ENCODE data around the gene FPGT. TPM values are rescaled to one million over a fixed set of nuclear protein-coding genes. Genes with fewer than 3 reads are reported as not detected.
"Not testable (repeated sequence)": the region's sequence is repeated elsewhere in the genome, so short reads cannot be mapped to it uniquely, and the experiment has no call there.

The FPGT gene
- polyA plus RNA-seq (2012; ENCODE audit: insufficient read depth, insufficient read length, low read depth) = 3.8 TPM

DNA sequence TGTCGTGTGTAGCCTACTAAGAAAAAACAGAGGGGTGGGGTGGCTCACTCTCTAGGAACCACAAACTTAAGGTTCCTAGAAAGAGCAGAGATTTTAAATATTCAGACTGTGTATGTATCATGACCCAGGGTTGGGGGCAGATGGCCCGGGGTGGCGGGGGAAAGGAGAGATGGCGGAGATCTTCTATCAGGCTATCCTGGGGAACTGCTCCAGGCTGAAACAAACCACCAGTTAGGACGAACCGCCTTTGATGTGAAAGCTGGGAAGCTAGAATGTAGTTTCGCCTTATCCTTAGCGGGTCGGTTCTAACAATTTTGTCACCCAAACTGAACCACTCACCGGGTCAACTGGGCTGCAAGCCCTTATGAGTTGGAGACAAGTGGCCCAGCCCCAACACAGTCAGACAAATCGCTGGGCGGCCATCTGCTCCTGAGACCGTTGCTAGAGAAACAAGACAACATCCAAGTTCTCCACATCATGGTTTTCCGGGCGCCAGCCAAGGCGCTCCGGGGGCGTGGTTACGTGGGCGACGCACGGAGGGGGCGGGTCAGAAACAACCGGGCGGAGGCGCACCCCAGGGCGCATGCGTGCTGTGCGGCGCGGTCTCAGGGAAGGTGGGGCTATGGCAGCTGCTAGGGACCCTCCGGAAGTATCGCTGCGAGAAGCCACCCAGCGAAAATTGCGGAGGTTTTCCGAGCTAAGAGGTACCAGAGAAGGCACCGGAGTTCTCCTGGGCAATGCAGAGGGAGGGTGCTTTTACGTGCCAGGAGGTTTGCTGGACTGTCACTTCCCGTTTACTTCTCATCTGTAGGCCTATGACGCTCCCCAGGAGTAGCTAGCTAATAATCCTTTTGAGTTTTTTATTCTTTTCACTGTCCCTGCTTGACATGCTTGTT, at the start of gene FPGT, which contains the start of gene LRRIQ3:
Gene FPGT, plus strand, starts transcription at position 586 of the 896 bp plus-strand sequence. Its CDS starts 37 bp downstream, at position 623.
Gene LRRIQ3, minus strand, starts transcription at position 520 of the 896 bp plus-strand sequence. CDS start 14,492 bp downstream, outside the sequence.
- Histone ChIP-seq H3K4me1 (no peaks in the 10 kb centered on the region), H3K36me3 (no peaks in the 10 kb centered on the region), H3K9me3 (no peaks in the 10 kb centered on the region), H3K27me3 (no peaks in the 10 kb centered on the region), H3K4me3 (ENCODE audit: low read depth, low read length) (peak within 1 kb of the TSS; percentile 65)
- TF ChIP-seq CTCF (IDR thresholded peaks at IDR 0.05; ENCODE audit: low read depth, low read length) = no peak
- peak; percentile 91 for DNase-seq

DNA sequence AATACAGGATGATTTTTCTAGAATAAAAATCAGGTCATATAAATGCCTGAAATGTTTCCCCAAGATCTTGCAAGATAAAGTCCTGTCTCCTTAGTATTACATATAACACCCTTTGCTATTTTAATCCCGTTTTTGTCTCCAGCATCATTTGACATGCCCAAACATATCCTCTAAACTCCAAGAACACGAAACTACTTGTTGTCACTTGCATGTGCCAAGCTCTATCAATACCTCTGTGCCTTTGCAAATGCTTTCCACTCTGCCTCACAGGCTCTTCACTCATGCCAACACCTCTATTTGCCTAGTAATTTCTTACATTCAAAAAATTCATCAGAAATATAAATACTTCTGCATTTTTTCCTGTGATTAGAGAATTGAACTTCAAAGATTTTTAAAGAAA, 38.0 kb upstream of the FPGT start:
- H3K4me3 ChIP-seq (ENCODE audit: low read depth, low read length) = no peak overlapping the region
- no peaks in the 10 kb centered on the region for H3K4me1 ChIP-seq
- DNase-seq = no peak
- TF ChIP-seq CTCF (IDR thresholded peaks at IDR 0.05; ENCODE audit: low read depth, low read length) = no peak
- no peaks in the 10 kb centered on the region for H3K36me3 ChIP-seq
- no peaks in the 10 kb centered on the region for H3K9me3 ChIP-seq
- H3K27me3 ChIP-seq = no peaks in the 10 kb centered on the region

- H3K4me1 ChIP-seq = no peaks in the 10 kb centered on the region
- H3K36me3 ChIP-seq = no peaks in the 10 kb centered on the region
- no peak for DNase-seq
- no peak overlapping the region for H3K4me3 ChIP-seq (ENCODE audit: low read depth, low read length)
- H3K27me3 ChIP-seq = no peaks in the 10 kb centered on the region
- TF ChIP-seq CTCF (IDR thresholded peaks at IDR 0.05; ENCODE audit: low read depth, low read length) = no peak
- H3K9me3 ChIP-seq = no peaks in the 10 kb centered on the region
Measured at GRCh38 chr1:74161497-74161896, 36.5 kb upstream of the FPGT start.

GRCh38 chr1:74162333-74162732, 35.7 kb upstream of the FPGT start:
- Histone ChIP-seq H3K9me3 (no peaks in the 10 kb centered on the region), H3K4me3 (ENCODE audit: low read depth, low read length) (no peak overlapping the region)

DNA sequence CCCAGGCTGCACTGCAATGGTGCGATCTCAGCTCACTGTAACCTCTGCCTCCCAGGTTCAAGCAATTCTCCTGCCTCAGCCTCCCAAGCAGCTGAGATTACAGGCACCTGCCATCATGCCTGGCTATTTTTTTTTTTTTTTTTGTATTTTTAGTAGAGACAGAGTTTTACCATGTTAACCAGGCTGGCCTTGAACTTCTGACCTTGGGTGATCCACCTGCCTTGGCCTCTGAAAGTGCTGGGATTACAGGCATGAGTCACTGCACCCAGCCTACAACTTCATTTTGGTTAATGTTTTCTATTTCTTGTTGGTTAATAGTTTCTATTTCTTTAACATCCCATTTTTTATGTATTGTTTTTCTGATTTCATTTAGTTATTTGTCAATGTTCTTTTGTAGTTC, 23.6 kb upstream of the FPGT start:
- H3K36me3 ChIP-seq; H3K9me3 ChIP-seq; DNase-seq; H3K27me3 ChIP-seq; H3K4me3 ChIP-seq (ENCODE audit: low read depth, low read length); H3K4me1 ChIP-seq: not testable (repeated sequence)

More at GRCh38 chr1:74162333-74162732, 35.7 kb upstream of the FPGT start:
- Histone ChIP-seq H3K4me1 (no peaks in the 10 kb centered on the region), H3K36me3 (no peaks in the 10 kb centered on the region), H3K27me3 (no peaks in the 10 kb centered on the region)
- no peak for TF ChIP-seq CTCF (IDR thresholded peaks at IDR 0.05; ENCODE audit: low read depth, low read length)
- DNase-seq = no peak

DNA sequence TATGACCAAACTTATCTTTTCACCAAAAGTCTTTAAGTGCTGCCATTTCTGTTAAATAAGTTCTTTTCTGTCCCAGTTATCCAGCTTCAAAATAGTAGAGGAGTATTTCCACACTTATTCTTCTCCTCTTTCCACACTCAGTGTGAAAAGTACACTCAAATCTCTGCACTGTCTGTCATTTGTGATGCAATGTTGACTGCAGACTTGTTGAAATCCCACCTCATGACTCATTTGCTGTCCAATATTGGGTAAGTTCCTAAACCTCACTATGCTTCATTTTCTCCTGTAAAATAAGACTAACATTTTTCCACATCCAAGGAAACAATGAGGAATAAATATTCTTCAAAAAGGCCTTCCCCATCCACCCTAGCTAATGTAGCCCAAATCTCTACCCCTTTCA, 17.6 kb upstream of the FPGT start:
- H3K36me3 ChIP-seq = no peaks in the 10 kb centered on the region
- H3K9me3 ChIP-seq = no peaks in the 10 kb centered on the region
- no peaks in the 10 kb centered on the region for H3K4me1 ChIP-seq
- DNase-seq = no peak
- H3K4me3 ChIP-seq (ENCODE audit: low read depth, low read length) = no peak overlapping the region
- H3K27me3 ChIP-seq = no peaks in the 10 kb centered on the region
- no peak for TF ChIP-seq CTCF (IDR thresholded peaks at IDR 0.05; ENCODE audit: low read depth, low read length)

All from BE2C (cell line).